Effector CD8-positive, alpha-beta T cell (primary cell): Measurements from ENCODE around the gene SMIM21.

Experiments used
- DNase-seq: peaks from one replicate; lab custom pipeline; 2025; lab: John Stamatoyannopoulos, UW
- total RNA-seq, 4 experiments: gene quantifications; one replicate each; lab custom pipeline; 2026; lab: John Stamatoyannopoulos, UW

The SMIM21 gene
- 0 reads per million in 4 experiments for total RNA-seq

GRCh38 chr18:75427603-75428002 is at the start of gene SMIM21:
Gene SMIM21, minus strand, starts transcription at chr18:75427703. Its CDS starts 140 bp downstream, at chr18:75427563.
- DNase-seq, result no peak

- no peak for DNase-seq
These were observed 47.7 kb upstream of the SMIM21 start for GRCh38 chr18:75475228-75475627.

GRCh38 chr18:75474332-75474731 is 46.8 kb upstream of the SMIM21 start:
- no peak for DNase-seq

- DNase-seq, result no peak
These were observed 45.8 kb upstream of the SMIM21 start for GRCh38 chr18:75473316-75473715.

GRCh38 chr18:75472906-75473305 is 45.4 kb upstream of the SMIM21 start:
- no peak for DNase-seq

- no peak for DNase-seq
These were observed 44.9 kb upstream of the SMIM21 start for GRCh38 chr18:75472396-75472795.

- no peak for DNase-seq
These were observed 44.3 kb upstream of the SMIM21 start for GRCh38 chr18:75471850-75472249.

GRCh38 chr18:75467851-75468250 is 40.3 kb upstream of the SMIM21 start:
- DNase-seq, result no peak

- no peak for DNase-seq
These were observed 39.8 kb upstream of the SMIM21 start for GRCh38 chr18:75467281-75467795.

GRCh38 chr18:75464356-75464755 is 36.9 kb upstream of the SMIM21 start:
- no peak for DNase-seq

- no peak for DNase-seq
These were observed 34.8 kb upstream of the SMIM21 start for GRCh38 chr18:75462178-75462832.

GRCh38 chr18:75456199-75456631 is 28.7 kb upstream of the SMIM21 start:
- no peak for DNase-seq

GRCh38 chr18:75455249-75456198 is 28.0 kb upstream of the SMIM21 start:
- no peak for DNase-seq

GRCh38 chr18:75454022-75454795 is 26.7 kb upstream of the SMIM21 start:
- DNase-seq, result no peak

- DNase-seq, result no peak
These were observed 23.4 kb upstream of the SMIM21 start for GRCh38 chr18:75450906-75451305.

- DNase-seq, result no peak
These were observed 14.4 kb upstream of the SMIM21 start for GRCh38 chr18:75441896-75442295.

- no peak for DNase-seq
These were observed 11.8 kb upstream of the SMIM21 start for GRCh38 chr18:75439348-75439747.

GRCh38 chr18:75438891-75439290 is 11.4 kb upstream of the SMIM21 start:
- DNase-seq, result no peak

GRCh38 chr18:75437979-75438378 is 10.5 kb upstream of the SMIM21 start:
- no peak for DNase-seq

GRCh38 chr18:75433098-75433497 is 5.6 kb upstream of the SMIM21 start:
- DNase-seq, result no peak

GRCh38 chr18:75429975-75430374 is 2.5 kb upstream of the SMIM21 start:
- DNase-seq, result no peak

GRCh38 chr18:75428490-75428889 is 987 bp upstream of the SMIM21 start:
- no peak for DNase-seq
